Right ventricle myocardium superior (tissue), 1 donor: ENCODE results near the gene FNBP1. TPM values are rescaled to one million over a fixed set of nuclear protein-coding genes. Genes with fewer than 3 reads are reported as not detected.
A peak's percentile ranks its signal among the peaks of the same experiment; 100 is the strongest.

Experiments used
- ATAC-seq: fragments of 200-7000 bp; cut with Tn5 transposase; one replicate; pipeline ENCODE4 v1.9.1; 2020; ENCODE audit warnings: mild to moderate bottlenecking; ENCODE audit not compliant: poor library complexity
- DNase-seq: peaks from one replicate; pipeline ENCODE4 v3.0.0-alpha.2; 2020
- intact Hi-C: fragments of 100-400 bp; cut with DNase I; formaldehyde crosslinking; loops from one replicate; pipeline ENCODE4 v1.11.2; 2022
- total RNA-seq: library from RNA; stranded (reverse); fragmentation: NEBNext Ultra II Directional; extraction: Animal tissue kit (Norgen Biotek cat#: 25700); gene quantifications from one replicate; pipeline ENCODE4 v1.2.1, GENCODE V29; 2021
- donor health status: DM: no; HTN: yes; CAD: no; lungs with severe emphysema.

FNBP1 gene
- total RNA-seq, 1 donor from 2014 or later, result 21.5 TPM

- intact Hi-C loops, result no loop called here
- no peak for DNase-seq
- ATAC-seq, result peak; percentile 25
Measured at GRCh38 chr9:129863059-129863690, 179.8 kb downstream of the FNBP1 start.

- intact Hi-C loops, result no loop called here
- DNase-seq, result no peak
- ATAC-seq, result no peak
Measured at GRCh38 chr9:129861447-129861827, 181.6 kb downstream of the FNBP1 start.

GRCh38 chr9:129860653-129861446 is 182.1 kb downstream of the FNBP1 start:
- ATAC-seq (no peak), DNase-seq (no peak)
- intact Hi-C loops, result no loop called here

GRCh38 chr9:129858167-129858962 is 184.6 kb downstream of the FNBP1 start:
- ATAC-seq (no peak), DNase-seq (no peak)
- intact Hi-C loops, result no loop called here

- ATAC-seq, result no peak
- intact Hi-C loops, result no loop called here
- no peak for DNase-seq
Measured at GRCh38 chr9:129857207-129857606, 185.8 kb downstream of the FNBP1 start.

- intact Hi-C loops, result no loop called here
- ATAC-seq (no peak), DNase-seq (no peak)
Measured at GRCh38 chr9:129854588-129855110, 188.3 kb downstream of the FNBP1 start.

GRCh38 chr9:129853614-129854013 is 189.4 kb downstream of the FNBP1 start:
- ATAC-seq, result no peak
- intact Hi-C loops, result no loop called here
- DNase-seq, result no peak

- ATAC-seq (no peak), DNase-seq (no peak)
- intact Hi-C loops, result no loop called here
Measured at GRCh38 chr9:129852579-129852978, 190.4 kb downstream of the FNBP1 start.

- intact Hi-C loops, result no loop called here
- DNase-seq, result no peak
- ATAC-seq, result no peak
Measured at GRCh38 chr9:129851821-129852220, 191.2 kb downstream of the FNBP1 start.

- DNase-seq (no peak), ATAC-seq (no peak)
- intact Hi-C loops, result no loop called here
Measured at GRCh38 chr9:129850821-129851550, 192.0 kb downstream of the FNBP1 start.

- no peak for DNase-seq
- intact Hi-C loops, result no loop called here
- no peak for ATAC-seq
Measured at GRCh38 chr9:129849901-129850300, 193.1 kb downstream of the FNBP1 start.

GRCh38 chr9:129848712-129849441 is 194.1 kb downstream of the FNBP1 start:
- intact Hi-C loops, result no loop called here
- ATAC-seq (no peak), DNase-seq (no peak)

- ATAC-seq (no peak), DNase-seq (no peak)
- intact Hi-C loops, result no loop called here
Measured at GRCh38 chr9:129845373-129845772, 197.6 kb downstream of the FNBP1 start.

- intact Hi-C loops, result no loop called here
- DNase-seq, result no peak
- no peak for ATAC-seq
Measured at GRCh38 chr9:129841071-129841470, 201.9 kb downstream of the FNBP1 start.

GRCh38 chr9:129840034-129840433 is 203.0 kb downstream of the FNBP1 start:
- intact Hi-C loops, result no loop called here
- no peak for DNase-seq
- no peak for ATAC-seq

GRCh38 chr9:129839324-129840023 is 203.5 kb downstream of the FNBP1 start:
- intact Hi-C loops, result no loop called here
- DNase-seq (no peak), ATAC-seq (no peak)

- intact Hi-C loops, result no loop called here
- DNase-seq (no peak), ATAC-seq (no peak)
Measured at GRCh38 chr9:129838707-129839259, 204.2 kb downstream of the FNBP1 start.
